K562 (cell line): ENCODE results near the gene PCED1B. TPM values are rescaled to one million over a fixed set of nuclear protein-coding genes. Genes with fewer than 3 reads are reported as not detected.

Experiments used
- FOXA1 ChIP-seq: fragments of 450-650 bp; IDR thresholded peaks from 2 replicates; pipeline ENCODE4 v1.6.1; 2016; ENCODE audit warnings: mild to moderate bottlenecking, borderline replicate concordance
- NCOA4 ChIP-seq: fragments of 450-650 bp; IDR thresholded peaks from 2 replicates; pipeline ENCODE4 v1.6.1; 2018; ENCODE audit warnings: mild to moderate bottlenecking; ENCODE audit not compliant: partially characterized antibody
- SREBF2 ChIP-seq: sonication (generic); formaldehyde crosslinking; IDR thresholded peaks from 2 replicates; pipeline ENCODE4 v1.4.0; 2020; ENCODE audit warnings: mild to moderate bottlenecking, missing genetic modification reagents
- ZNF197 ChIP-seq: fragments of 200-800 bp; sonication (Bioruptor generic); IDR thresholded peaks from 2 replicates; pipeline ENCODE4 v1.6.1; 2016; ENCODE audit warnings: low read depth, missing genetic modification characterization, missing compliant biosample characterization
- polyA plus RNA-seq, 8 experiments: library from polyadenylated mRNA; depleted of rRNA in 4 of 8; stranded (reverse) in 5 of 8; unstranded in 3 of 8; fragments of >200 nt; fragmentation: Nextera tagmentation in 2 of 8; fragmentation: Illumina TruSeq in 1 of 8; extraction: Ambion mirVana in 2 of 8; extraction: Trizol in 1 of 8; gene quantifications; 2 replicates each; pipeline versions ENCODE4 v1.2.1 to v1.2.3, GENCODE V29; 2011 to 2014; ENCODE audit warnings: inconsistent platforms in 1 of 8, missing spikeins in 1 of 8
- total RNA-seq, 7 experiments: library from RNA; depleted of rRNA in 6 of 7; stranded (reverse); fragments of >200 nt in 6 of 7; fragmentation: Illumina TruSeq in 2 of 7; extraction: Trizol in 2 of 7; gene quantifications; 2 replicates each; pipeline versions ENCODE4 v1.2.1 to v1.2.3, GENCODE V29; 2011 to 2021; ENCODE audit warnings: low replicate concordance in 1 of 7
- TF ChIP-seq, protein P1 (sequence below), 2 experiments: fragments of 450-650 bp; IDR thresholded peaks; 2 replicates each; pipeline ENCODE4 v1.6.1; 2018; ENCODE audit warnings: mild to moderate bottlenecking in 2 of 2, low read depth in 1 of 2; ENCODE audit not compliant: partially characterized antibody in 2 of 2
- TF ChIP-seq, protein P2 (sequence below): fragments of 200-400 bp; formaldehyde crosslinking; IDR thresholded peaks from 2 replicates; pipeline ENCODE4 v1.6.1; 2017; ENCODE audit warnings: mild to moderate bottlenecking, low read depth, low read length, moderate library complexity

PCED1B gene
- total and polyA plus RNA-seq, 9 of the 15 experiments (the other 6 are each of a cell fraction or from before 2014, with no cell fraction given) = 1.2 to 9.3 (median 2.5) TPM

GRCh38 chr12:47107926-47108325 lies 28.5 kb downstream of the PCED1B start (continued):
- TF ChIP-seq, protein P1, sequence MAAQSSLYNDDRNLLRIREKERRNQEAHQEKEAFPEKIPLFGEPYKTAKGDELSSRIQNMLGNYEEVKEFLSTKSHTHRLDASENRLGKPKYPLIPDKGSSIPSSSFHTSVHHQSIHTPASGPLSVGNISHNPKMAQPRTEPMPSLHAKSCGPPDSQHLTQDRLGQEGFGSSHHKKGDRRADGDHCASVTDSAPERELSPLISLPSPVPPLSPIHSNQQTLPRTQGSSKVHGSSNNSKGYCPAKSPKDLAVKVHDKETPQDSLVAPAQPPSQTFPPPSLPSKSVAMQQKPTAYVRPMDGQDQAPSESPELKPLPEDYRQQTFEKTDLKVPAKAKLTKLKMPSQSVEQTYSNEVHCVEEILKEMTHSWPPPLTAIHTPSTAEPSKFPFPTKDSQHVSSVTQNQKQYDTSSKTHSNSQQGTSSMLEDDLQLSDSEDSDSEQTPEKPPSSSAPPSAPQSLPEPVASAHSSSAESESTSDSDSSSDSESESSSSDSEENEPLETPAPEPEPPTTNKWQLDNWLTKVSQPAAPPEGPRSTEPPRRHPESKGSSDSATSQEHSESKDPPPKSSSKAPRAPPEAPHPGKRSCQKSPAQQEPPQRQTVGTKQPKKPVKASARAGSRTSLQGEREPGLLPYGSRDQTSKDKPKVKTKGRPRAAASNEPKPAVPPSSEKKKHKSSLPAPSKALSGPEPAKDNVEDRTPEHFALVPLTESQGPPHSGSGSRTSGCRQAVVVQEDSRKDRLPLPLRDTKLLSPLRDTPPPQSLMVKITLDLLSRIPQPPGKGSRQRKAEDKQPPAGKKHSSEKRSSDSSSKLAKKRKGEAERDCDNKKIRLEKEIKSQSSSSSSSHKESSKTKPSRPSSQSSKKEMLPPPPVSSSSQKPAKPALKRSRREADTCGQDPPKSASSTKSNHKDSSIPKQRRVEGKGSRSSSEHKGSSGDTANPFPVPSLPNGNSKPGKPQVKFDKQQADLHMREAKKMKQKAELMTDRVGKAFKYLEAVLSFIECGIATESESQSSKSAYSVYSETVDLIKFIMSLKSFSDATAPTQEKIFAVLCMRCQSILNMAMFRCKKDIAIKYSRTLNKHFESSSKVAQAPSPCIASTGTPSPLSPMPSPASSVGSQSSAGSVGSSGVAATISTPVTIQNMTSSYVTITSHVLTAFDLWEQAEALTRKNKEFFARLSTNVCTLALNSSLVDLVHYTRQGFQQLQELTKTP (IDR thresholded peaks at IDR 0.05; ENCODE audit: low read depth in 1 of 2, partially characterized antibody in 2 of 2) = no peak
- TF ChIP-seq ZNF197 (CRISPR knock-in tag) (no peak), SREBF2 (CRISPR knock-in tag) (no peak), FOXA1 (no peak), NCOA4 (no peak)
- TF ChIP-seq, protein P2, sequence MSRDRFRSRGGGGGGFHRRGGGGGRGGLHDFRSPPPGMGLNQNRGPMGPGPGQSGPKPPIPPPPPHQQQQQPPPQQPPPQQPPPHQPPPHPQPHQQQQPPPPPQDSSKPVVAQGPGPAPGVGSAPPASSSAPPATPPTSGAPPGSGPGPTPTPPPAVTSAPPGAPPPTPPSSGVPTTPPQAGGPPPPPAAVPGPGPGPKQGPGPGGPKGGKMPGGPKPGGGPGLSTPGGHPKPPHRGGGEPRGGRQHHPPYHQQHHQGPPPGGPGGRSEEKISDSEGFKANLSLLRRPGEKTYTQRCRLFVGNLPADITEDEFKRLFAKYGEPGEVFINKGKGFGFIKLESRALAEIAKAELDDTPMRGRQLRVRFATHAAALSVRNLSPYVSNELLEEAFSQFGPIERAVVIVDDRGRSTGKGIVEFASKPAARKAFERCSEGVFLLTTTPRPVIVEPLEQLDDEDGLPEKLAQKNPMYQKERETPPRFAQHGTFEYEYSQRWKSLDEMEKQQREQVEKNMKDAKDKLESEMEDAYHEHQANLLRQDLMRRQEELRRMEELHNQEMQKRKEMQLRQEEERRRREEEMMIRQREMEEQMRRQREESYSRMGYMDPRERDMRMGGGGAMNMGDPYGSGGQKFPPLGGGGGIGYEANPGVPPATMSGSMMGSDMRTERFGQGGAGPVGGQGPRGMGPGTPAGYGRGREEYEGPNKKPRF = no peak
